ENCODE measurements around the gene GJC1.

The GJC1 gene

GRCh38 chr17:44865931-44866330 lies 35.8 kb upstream of the GJC1 start:
- Histone ChIP-seq H2BK5ac (ENCODE audit: low read depth, low read length, poor library complexity) (no peak overlapping the region), H3K4me2 (ENCODE audit: low read length) (no peak overlapping the region), H4K91ac (ENCODE audit: low read depth, low read length) (no peak overlapping the region), H3K36me3 (ENCODE audit: control insufficient read depth in 1 of 2, insufficient read depth in 2 of 2, low read length in 2 of 2) (peaks cover 39 to 59% of the 10 kb centered on the region in 2 experiments), H3K79me2 (ENCODE audit: control insufficient read depth, insufficient read depth, low read length, poor library complexity) (no peaks in the 10 kb centered on the region), H3K9me3 (ENCODE audit: insufficient read depth, low read depth, low read length) (no peaks in the 10 kb centered on the region), H3K27me3 (ENCODE audit: insufficient read depth, low read length) (no peaks in the 10 kb centered on the region), H2AFZ (ENCODE audit: insufficient read depth, low read length, poor library complexity) (no peak overlapping the region), H3K9ac (ENCODE audit: low read length) (no peak overlapping the region), H3K14ac (ENCODE audit: low read length) (no peak overlapping the region), H2AK5ac (ENCODE audit: low read length) (no peak overlapping the region), H3K4me1 (ENCODE audit: control insufficient read depth in 1 of 2, insufficient read depth in 2 of 2, low read length in 2 of 2) (peaks cover 0 to 4% of the 10 kb centered on the region in 2 experiments), H4K8ac (ENCODE audit: low read depth, low read length) (no peak overlapping the region), H3K4me3 (ENCODE audit: low read depth, low read length) (no peak overlapping the region), H3K79me1 (ENCODE audit: low read length) (peaks cover 3% of the 10 kb centered on the region), H3K23ac (ENCODE audit: low read length) (no peak overlapping the region), H3K27ac (ENCODE audit: low read depth, low read length) (no peak overlapping the region), H4K12ac (ENCODE audit: low read depth, low read length) (no peak overlapping the region), H3K18ac (ENCODE audit: low read length) (no peak overlapping the region), H2BK120ac (ENCODE audit: insufficient read depth, low read length, poor library complexity) (no peak overlapping the region), H2BK12ac (ENCODE audit: low read length) (no peak overlapping the region), H3K4ac (ENCODE audit: low read depth, low read length) (no peak overlapping the region)
- DNase-seq = no peak
- WGBS (ENCODE audit: extremely low coverage, insufficient coverage, insufficient read length) = no CpG with 5 or more reads among the region's 6 CpGs

GRCh38 chr17:44865231-44865660 lies 35.2 kb upstream of the GJC1 start:
- Histone ChIP-seq H2BK120ac (ENCODE audit: insufficient read depth, low read length, poor library complexity) (no peak overlapping the region), H3K9me3 (ENCODE audit: insufficient read depth, low read depth, low read length) (no peaks in the 10 kb centered on the region)
- WGBS (ENCODE audit: extremely low coverage, insufficient coverage, insufficient read length) = no CpG with 5 or more reads among the region's 1 CpG

GRCh38 chr17:44864831-44865230 lies 34.7 kb upstream of the GJC1 start:
- Histone ChIP-seq H3K18ac (ENCODE audit: low read length) (no peak overlapping the region), H3K14ac (ENCODE audit: low read length) (no peak overlapping the region), H3K4me1 (ENCODE audit: control insufficient read depth in 1 of 2, insufficient read depth in 2 of 2, low read length in 2 of 2) (peaks cover 0 to 4% of the 10 kb centered on the region in 2 experiments), H3K4me2 (ENCODE audit: low read length) (no peak overlapping the region), H2BK120ac (ENCODE audit: insufficient read depth, low read length, poor library complexity) (no peak overlapping the region), H4K12ac (ENCODE audit: low read depth, low read length) (no peak overlapping the region), H3K4ac (ENCODE audit: low read depth, low read length) (no peak overlapping the region), H3K4me3 (ENCODE audit: low read depth, low read length) (no peak overlapping the region), H3K79me1 (ENCODE audit: low read length) (peaks cover 3% of the 10 kb centered on the region), H2AK5ac (ENCODE audit: low read length) (no peak overlapping the region), H3K9me3 (ENCODE audit: insufficient read depth, low read depth, low read length) (no peaks in the 10 kb centered on the region), H3K27me3 (ENCODE audit: insufficient read depth, low read length) (no peaks in the 10 kb centered on the region), H2BK5ac (ENCODE audit: low read depth, low read length, poor library complexity) (no peak overlapping the region), H2AFZ (ENCODE audit: insufficient read depth, low read length, poor library complexity) (no peak overlapping the region), H3K9ac (ENCODE audit: low read length) (no peak overlapping the region), H2BK12ac (ENCODE audit: low read length) (no peak overlapping the region), H3K36me3 (ENCODE audit: control insufficient read depth in 1 of 2, insufficient read depth in 2 of 2, low read length in 2 of 2) (peaks cover 48 to 64% of the 10 kb centered on the region in 2 experiments), H3K27ac (ENCODE audit: low read depth, low read length) (no peak overlapping the region), H4K8ac (ENCODE audit: low read depth, low read length) (no peak overlapping the region), H3K23ac (ENCODE audit: low read length) (no peak overlapping the region), H4K91ac (ENCODE audit: low read depth, low read length) (no peak overlapping the region), H3K79me2 (ENCODE audit: control insufficient read depth, insufficient read depth, low read length, poor library complexity) (no peaks in the 10 kb centered on the region)
- DNase-seq = no peak
- WGBS (ENCODE audit: extremely low coverage, insufficient coverage, insufficient read length) = no CpG with 5 or more reads among the region's 10 CpGs

More at GRCh38 chr17:44865231-44865660, 35.2 kb upstream of the GJC1 start:
- Histone ChIP-seq H4K91ac (ENCODE audit: low read depth, low read length) (no peak overlapping the region), H3K4me2 (ENCODE audit: low read length) (no peak overlapping the region), H2BK12ac (ENCODE audit: low read length) (no peak overlapping the region), H3K23ac (ENCODE audit: low read length) (no peak overlapping the region), H3K36me3 (ENCODE audit: control insufficient read depth in 1 of 2, insufficient read depth in 2 of 2, low read length in 2 of 2) (peaks cover 44 to 60% of the 10 kb centered on the region in 2 experiments), H3K79me2 (ENCODE audit: control insufficient read depth, insufficient read depth, low read length, poor library complexity) (no peaks in the 10 kb centered on the region), H3K4me1 (ENCODE audit: control insufficient read depth in 1 of 2, insufficient read depth in 2 of 2, low read length in 2 of 2) (peaks cover 0 to 4% of the 10 kb centered on the region in 2 experiments), H4K12ac (ENCODE audit: low read depth, low read length) (no peak overlapping the region), H3K4ac (ENCODE audit: low read depth, low read length) (no peak overlapping the region), H3K14ac (ENCODE audit: low read length) (no peak overlapping the region), H3K79me1 (ENCODE audit: low read length) (peaks cover 3% of the 10 kb centered on the region), H3K27me3 (ENCODE audit: insufficient read depth, low read length) (no peaks in the 10 kb centered on the region), H4K8ac (ENCODE audit: low read depth, low read length) (no peak overlapping the region), H2AFZ (ENCODE audit: insufficient read depth, low read length, poor library complexity) (no peak overlapping the region), H3K9ac (ENCODE audit: low read length) (no peak overlapping the region), H2BK5ac (ENCODE audit: low read depth, low read length, poor library complexity) (no peak overlapping the region), H3K27ac (ENCODE audit: low read depth, low read length) (no peak overlapping the region), H2AK5ac (ENCODE audit: low read length) (no peak overlapping the region), H3K4me3 (ENCODE audit: low read depth, low read length) (no peak overlapping the region), H3K18ac (ENCODE audit: low read length) (no peak overlapping the region)
- DNase-seq = peak; percentile 46 to 89

- no peak overlapping the region for H3K4ac ChIP-seq (ENCODE audit: low read depth, low read length)
- H4K8ac ChIP-seq (ENCODE audit: low read depth, low read length) = no peak overlapping the region
- no peak overlapping the region for H2AK5ac ChIP-seq (ENCODE audit: low read length)
- H3K9me3 ChIP-seq (ENCODE audit: insufficient read depth, low read depth, low read length) = no peaks in the 10 kb centered on the region
- no peak overlapping the region for H4K91ac ChIP-seq (ENCODE audit: low read depth, low read length)
- no peak overlapping the region for H3K4me2 ChIP-seq (ENCODE audit: low read length)
- peaks cover 55 to 68% of the 10 kb centered on the region in 2 experiments for H3K36me3 ChIP-seq (ENCODE audit: control insufficient read depth in 1 of 2, insufficient read depth in 2 of 2, low read length in 2 of 2)
- H2BK120ac ChIP-seq (ENCODE audit: insufficient read depth, low read length, poor library complexity) = no peak overlapping the region
- H3K18ac ChIP-seq (ENCODE audit: low read length) = no peak overlapping the region
- H3K4me3 ChIP-seq (ENCODE audit: low read depth, low read length) = no peak overlapping the region
- no peak overlapping the region for H2BK5ac ChIP-seq (ENCODE audit: low read depth, low read length, poor library complexity)
- no peak overlapping the region for H3K23ac ChIP-seq (ENCODE audit: low read length)
- no peaks in the 10 kb centered on the region for H3K79me2 ChIP-seq (ENCODE audit: control insufficient read depth, insufficient read depth, low read length, poor library complexity)
- no peak overlapping the region for H3K14ac ChIP-seq (ENCODE audit: low read length)
- no peak overlapping the region for H2BK12ac ChIP-seq (ENCODE audit: low read length)
- no peak overlapping the region for H2AFZ ChIP-seq (ENCODE audit: insufficient read depth, low read length, poor library complexity)
- no peak for DNase-seq
- no peak overlapping the region for H4K12ac ChIP-seq (ENCODE audit: low read depth, low read length)
- H3K27me3 ChIP-seq (ENCODE audit: insufficient read depth, low read length) = no peaks in the 10 kb centered on the region
- no CpG with 5 or more reads among the region's 12 CpGs for WGBS (ENCODE audit: extremely low coverage, insufficient coverage, insufficient read length)
- H3K9ac ChIP-seq (ENCODE audit: low read length) = no peak overlapping the region
- peaks cover 1% of the 10 kb centered on the region for H3K79me1 ChIP-seq (ENCODE audit: low read length)
- no peak overlapping the region for H3K27ac ChIP-seq (ENCODE audit: low read depth, low read length)
- peaks cover 0 to under 1% of the 10 kb centered on the region in 2 experiments for H3K4me1 ChIP-seq (ENCODE audit: control insufficient read depth in 1 of 2, insufficient read depth in 2 of 2, low read length in 2 of 2)
Observed at GRCh38 chr17:44863061-44863918, 33.2 kb upstream of the GJC1 start.
